ENCODE data around the gene DNAJC27.

DNA sequence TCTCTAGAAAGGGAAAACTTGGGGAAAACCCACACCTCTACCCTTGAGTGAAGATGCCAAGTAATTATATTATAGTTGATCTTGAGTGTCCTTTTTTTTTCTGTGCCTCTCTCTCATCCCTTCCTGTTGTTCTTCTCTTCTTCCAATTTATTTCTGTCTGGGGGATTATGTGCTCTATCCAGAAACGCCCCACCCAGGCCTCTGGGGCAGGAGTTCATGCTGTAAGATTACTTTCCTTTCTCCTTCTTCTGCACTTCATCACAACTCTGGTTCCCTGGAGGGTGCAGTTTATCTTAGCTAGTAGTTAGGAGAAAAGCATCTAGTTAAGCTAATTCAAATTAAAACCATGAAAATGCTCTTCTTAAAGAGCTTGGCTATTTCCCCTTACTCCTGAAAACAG is 30.3 kb upstream of the DNAJC27 start:
- no peak for TF ChIP-seq POLR2AphosphoS5 (IDR thresholded peaks at IDR 0.05; ENCODE audit: low read depth, low read length)
- no peak for TF ChIP-seq CTCF (IDR thresholded peaks at IDR 0.05)
- TF ChIP-seq YY1 (IDR thresholded peaks at IDR 0.05; ENCODE audit: low read depth) = no peak
- no peak for TF ChIP-seq JUND (IDR thresholded peaks at IDR 0.05)
- no peak for TF ChIP-seq FOXM1 (IDR thresholded peaks at IDR 0.05; ENCODE audit: low read depth)
- TF ChIP-seq ZBTB33 (IDR thresholded peaks at IDR 0.05; ENCODE audit: borderline replicate concordance, low read depth) = no peak
- TF ChIP-seq RCOR1 (IDR thresholded peaks at IDR 0.05; ENCODE audit: low read length) = no peak
- TF ChIP-seq RAD21 (IDR thresholded peaks at IDR 0.05; ENCODE audit: low read length) = no peak
